ENCODE results near the gene REEP1. TPM values are rescaled to one million over a fixed set of nuclear protein-coding genes. Genes with fewer than 3 reads are reported as not detected.

Gene REEP1
- total and polyA plus RNA-seq, 9 of the 15 experiments (the other 6 are each of a cell fraction or from before 2014, with no cell fraction given) = 0.11 to 0.67 (median 0.13) TPM

DNA sequence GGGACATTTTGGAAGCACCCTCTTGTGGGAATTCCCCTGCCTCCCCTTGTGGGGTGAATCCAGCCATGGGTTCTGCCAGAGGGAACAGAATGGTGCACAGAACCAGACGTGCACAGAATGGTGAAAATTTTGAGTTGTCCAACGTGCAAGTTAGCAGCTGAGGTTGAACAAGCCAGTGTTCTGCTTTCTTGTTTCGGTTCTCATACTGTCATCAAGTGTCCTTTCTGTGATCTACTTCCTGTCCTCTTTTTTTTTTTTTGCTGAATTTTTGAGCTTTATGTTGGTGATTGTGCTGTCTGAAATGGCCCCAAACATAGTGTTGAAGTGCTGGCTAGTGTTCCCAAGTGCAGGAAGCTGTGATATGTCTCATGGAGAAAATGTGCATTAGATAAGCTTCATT lies 21.5 kb upstream of the REEP1 start (continued):
- TF ChIP-seq, protein P1, sequence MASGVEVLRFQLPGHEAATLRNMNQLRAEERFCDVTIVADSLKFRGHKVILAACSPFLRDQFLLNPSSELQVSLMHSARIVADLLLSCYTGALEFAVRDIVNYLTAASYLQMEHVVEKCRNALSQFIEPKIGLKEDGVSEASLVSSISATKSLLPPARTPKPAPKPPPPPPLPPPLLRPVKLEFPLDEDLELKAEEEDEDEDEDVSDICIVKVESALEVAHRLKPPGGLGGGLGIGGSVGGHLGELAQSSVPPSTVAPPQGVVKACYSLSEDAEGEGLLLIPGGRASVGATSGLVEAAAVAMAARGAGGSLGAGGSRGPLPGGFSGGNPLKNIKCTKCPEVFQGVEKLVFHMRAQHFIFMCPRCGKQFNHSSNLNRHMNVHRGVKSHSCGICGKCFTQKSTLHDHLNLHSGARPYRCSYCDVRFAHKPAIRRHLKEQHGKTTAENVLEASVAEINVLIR (CRISPR knock-in tag; IDR thresholded peaks at IDR 0.05) = no peak

DNA sequence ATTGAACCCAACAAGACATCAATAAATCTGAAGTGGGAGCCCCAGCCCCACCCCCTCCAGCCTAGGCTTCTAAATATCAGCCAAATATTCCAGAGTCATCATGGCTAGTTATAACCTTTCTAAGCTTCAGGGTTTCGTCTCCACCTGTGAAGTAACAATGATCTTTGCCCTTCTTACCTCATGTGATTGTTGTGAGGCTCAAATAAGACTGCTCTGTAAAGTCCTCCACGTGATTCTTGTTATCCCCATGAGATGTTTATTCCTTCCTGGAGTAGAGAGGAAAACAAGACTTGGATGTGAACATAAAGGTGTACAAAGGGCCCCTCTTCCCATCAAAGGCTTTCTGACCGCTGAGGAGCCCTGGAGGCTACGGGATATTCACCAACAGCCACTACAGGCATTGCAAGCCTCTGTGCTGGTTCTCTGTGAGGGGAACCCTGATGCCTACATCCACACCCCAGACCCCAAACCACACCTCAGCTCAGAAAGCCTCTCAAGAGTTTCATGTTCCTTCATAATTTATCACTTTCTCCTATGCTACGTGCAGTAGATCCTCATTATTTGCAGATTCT lies 20.1 kb upstream of the REEP1 start:
- Histone ChIP-seq H3K27me3 (ENCODE audit: control insufficient read depth in 2 of 2, insufficient read depth in 2 of 2, low read length in 2 of 2) (peaks cover 3 to 12% of the 10 kb centered on the region in 2 experiments; a peak in 4 of 5 replicates), H3K4me2 (ENCODE audit: insufficient read depth, low read length) (no peak overlapping the region), H3K4me1 (replicated peaks in 1 of 2; ENCODE audit: control insufficient read depth in 2 of 2, insufficient read depth in 2 of 2, low read length in 2 of 2) (no peaks in the 10 kb centered on the region), H3K27ac (ENCODE audit: extremely low read depth, low read depth, low read length) (no peak overlapping the region), H2AFZ (ENCODE audit: low read depth, low read length) (no peak overlapping the region), H3K36me3 (ENCODE audit: control insufficient read depth, insufficient read depth, low read length) (no peaks in the 10 kb centered on the region), H3K9me3 (replicated peaks; ENCODE audit: control insufficient read depth, insufficient read depth, low read depth, low read length) (no peaks in the 10 kb centered on the region), H3K9me1 (ENCODE audit: control insufficient read depth, insufficient read depth, low read length) (no peaks in the 10 kb centered on the region), H3K9ac (ENCODE audit: insufficient read depth in 1 of 2, low read depth in 2 of 2, low read length in 2 of 2) (no peak overlapping the region), H3K79me2 (ENCODE audit: control insufficient read depth, insufficient read depth, low read length) (no peaks in the 10 kb centered on the region), H3K4me3 (no peak overlapping the region), H4K20me1 (replicated peaks; ENCODE audit: control insufficient read depth, insufficient read depth, low read length) (no peaks in the 10 kb centered on the region)
- 0% methylated on average over 5 of the region's 5 CpGs for WGBS (ENCODE audit: insufficient coverage, low coverage, missing lambda C conversion rate)
- BruUV-seq (replicated peaks) = no TSS peak
- FAIRE-seq = no peak
- DNase-seq (ENCODE audit: extremely low read depth in 1 of 4, low spot score in 3 of 4) = no peak
- TF ChIP-seq FOXK2 (conservative IDR thresholded peaks at IDR 0.05 in 1 of 2, IDR thresholded peaks at IDR 0.05 in 1 of 2; ENCODE audit: low read depth in 2 of 2) = no peak
- no peak for TF ChIP-seq ZNF586 (CRISPR knock-in tag; conservative IDR thresholded peaks at IDR 0.05)
- TF ChIP-seq, protein P2, sequence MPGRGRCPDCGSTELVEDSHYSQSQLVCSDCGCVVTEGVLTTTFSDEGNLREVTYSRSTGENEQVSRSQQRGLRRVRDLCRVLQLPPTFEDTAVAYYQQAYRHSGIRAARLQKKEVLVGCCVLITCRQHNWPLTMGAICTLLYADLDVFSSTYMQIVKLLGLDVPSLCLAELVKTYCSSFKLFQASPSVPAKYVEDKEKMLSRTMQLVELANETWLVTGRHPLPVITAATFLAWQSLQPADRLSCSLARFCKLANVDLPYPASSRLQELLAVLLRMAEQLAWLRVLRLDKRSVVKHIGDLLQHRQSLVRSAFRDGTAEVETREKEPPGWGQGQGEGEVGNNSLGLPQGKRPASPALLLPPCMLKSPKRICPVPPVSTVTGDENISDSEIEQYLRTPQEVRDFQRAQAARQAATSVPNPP (IDR thresholded peaks at IDR 0.05; ENCODE audit: borderline replicate concordance, insufficient read depth, insufficient read length) = no peak
- ChIA-PET POLR2A (no interaction called here), CTCF (ENCODE audit: low intra/inter-chr PET ratio) (no interaction called here)
- no peak for ATAC-seq
- in situ Hi-C loops (cut with MboI) (no loop called here), intact Hi-C loops (cut with micrococcal nuclease) (no loop called here)
